SK-N-SH (cell line): ENCODE results near the gene SIGLEC10. TPM values are rescaled to one million over a fixed set of nuclear protein-coding genes. Genes with fewer than 3 reads are reported as not detected.

Experiments
- CTCF ChIA-PET: fragments of 300-600, 350-600 bp; formaldehyde crosslinking; extraction: SDS; loops from one replicate; lab custom pipeline; 2021; lab: Yijun Ruan, JAX
- POLR2A ChIA-PET: fragments of 350-600 bp; sonication (Branson Sonifier 250); formaldehyde crosslinking; extraction: SDS; loops from one replicate; lab custom pipeline; 2020; ENCODE audit warnings: antibody characterized with exemption, inconsistent platforms; lab: Yijun Ruan, JAX
- DNase-seq: peaks from one replicate; pipeline ENCODE4 v3.0.0; 2012
- H2AFZ ChIP-seq: fragments of 200-600 bp; sonication (generic); 2 replicates; pipeline ENCODE4 v1.8.1; 2016; ENCODE audit warnings: antibody characterized with exemption, mild to moderate bottlenecking, low read depth
- H3F3A ChIP-seq: fragments of 200-600 bp; sonication (generic); replicated peaks from 2 replicates; pipeline ENCODE3; 2016; ENCODE audit warnings: antibody characterized with exemption, mild to moderate bottlenecking; ENCODE audit not compliant: insufficient read depth
- H3K27ac ChIP-seq, 2 experiments: fragments of 200-500 bp in 1 of 2; fragments of 200-600 bp in 1 of 2; sonication (Bioruptor generic) in 1 of 2; sonication (generic), shearing (Covaris generic) in 1 of 2; 2 replicates each; pipeline versions ENCODE4 v1.5.1 to v1.6.1; 2014 to 2016; ENCODE audit warnings: low read depth in 2 of 2, inconsistent platforms in 1 of 2, low read length in 1 of 2, mild to moderate bottlenecking in 1 of 2, mixed read lengths in 1 of 2
- H3K27me3 ChIP-seq: fragments of 200-600 bp; sonication (generic), shearing (Covaris generic); 2 replicates; pipeline ENCODE4 v1.6.1; 2016; ENCODE audit warnings: mixed run types; ENCODE audit not compliant: insufficient read depth
- H3K36me3 ChIP-seq, 2 experiments: fragments of 200-500 bp in 1 of 2; fragments of 200-600 bp in 1 of 2; sonication (Bioruptor generic) in 1 of 2; sonication (generic) in 1 of 2; replicated peaks in 1 of 2; 2 replicates each; pipeline versions ENCODE3 to v1.5.1; 2014 to 2016; ENCODE audit warnings: low read length in 1 of 2, mild to moderate bottlenecking in 1 of 2; ENCODE audit not compliant: insufficient read depth in 2 of 2, control insufficient read depth in 1 of 2
- H3K4me1 ChIP-seq, 2 experiments: fragments of 200-500 bp in 1 of 2; fragments of 200-600 bp in 1 of 2; sonication (Bioruptor generic) in 1 of 2; sonication (generic), shearing (Covaris generic) in 1 of 2; 2 replicates each; pipeline versions ENCODE4 v1.5.1 to v1.6.1; 2014 to 2016; ENCODE audit warnings: low read depth in 1 of 2, low read length in 1 of 2, mixed run types in 1 of 2; ENCODE audit not compliant: insufficient read depth in 2 of 2, control insufficient read depth in 1 of 2
- H3K4me2 ChIP-seq: fragments of 200-600 bp; sonication (generic), shearing (Covaris generic); 2 replicates; pipeline ENCODE4 v1.6.1; 2017; ENCODE audit warnings: mixed run types
- H3K4me3 ChIP-seq, 2 experiments: fragments of 200-500 bp in 1 of 2; fragments of 200-600 bp in 1 of 2; sonication (Bioruptor generic) in 1 of 2; sonication (generic), shearing (Covaris generic) in 1 of 2; 2 replicates each; pipeline versions ENCODE4 v1.5.1 to v1.8.1; 2014 to 2016; ENCODE audit warnings: low read depth in 2 of 2, inconsistent platforms in 1 of 2, low read length in 1 of 2, mild to moderate bottlenecking in 1 of 2, mixed read lengths in 1 of 2, moderate library complexity in 1 of 2
- H3K79me2 ChIP-seq: fragments of 200-600 bp; sonication (generic); 2 replicates; pipeline ENCODE4 v1.8.1; 2017; ENCODE audit warnings: mild to moderate bottlenecking; ENCODE audit not compliant: insufficient read depth
- H3K9ac ChIP-seq: fragments of 200-600 bp; sonication (generic); 2 replicates; pipeline ENCODE4 v1.6.1; 2017; ENCODE audit warnings: mixed run types
- H3K9me2 ChIP-seq: fragments of 200-600 bp; sonication (generic); 2 replicates; pipeline ENCODE4 v1.6.1; 2017; ENCODE audit warnings: mixed run types
- H3K9me3 ChIP-seq: fragments of 200-600 bp; sonication (generic); 2 replicates; pipeline ENCODE4 v1.6.1; 2017; ENCODE audit warnings: mixed run types, mild to moderate bottlenecking, moderate library complexity
- H4K20me1 ChIP-seq: fragments of 200-600 bp; sonication (generic); 2 replicates; pipeline ENCODE4 v1.6.1; 2017; ENCODE audit warnings: mild to moderate bottlenecking, mixed run types; ENCODE audit not compliant: insufficient read depth
- CHD2 ChIP-seq: fragments of 150-350 bp; IDR thresholded peaks from 2 replicates; pipeline ENCODE4 v1.6.1; 2018; ENCODE audit warnings: low read length; ENCODE audit not compliant: partially characterized antibody
- ELF1 ChIP-seq: IDR thresholded peaks from 2 replicates; pipeline ENCODE4 v1.4.0; 2012
- EP300 ChIP-seq, 2 experiments: IDR thresholded peaks; 2 replicates each; pipeline versions ENCODE4 v1.4.0 to v1.6.1; 2012; ENCODE audit warnings: borderline replicate concordance in 1 of 2, low read depth in 1 of 2, low read length in 1 of 2
- FOSL2 ChIP-seq: IDR thresholded peaks from 2 replicates; pipeline ENCODE4 v1.4.0; 2012; ENCODE audit warnings: low read depth, mild to moderate bottlenecking, moderate library complexity, borderline replicate concordance
- FOXJ3 ChIP-seq: sonication (generic); formaldehyde crosslinking; IDR thresholded peaks from 2 replicates; pipeline ENCODE4 v1.5.1; 2020; ENCODE audit warnings: mild to moderate bottlenecking, missing genetic modification reagents
- FOXM1 ChIP-seq: IDR thresholded peaks from 2 replicates; pipeline ENCODE4 v1.4.0; 2012; ENCODE audit warnings: low read depth, mild to moderate bottlenecking
- GATA2 ChIP-seq: sonication (generic); formaldehyde crosslinking; IDR thresholded peaks from 2 replicates; pipeline ENCODE4 v1.5.0; 2020; ENCODE audit warnings: mild to moderate bottlenecking, missing genetic modification reagents
- JUND ChIP-seq: IDR thresholded peaks from 2 replicates; pipeline ENCODE4 v1.4.0; 2012
- MEF2A ChIP-seq: IDR thresholded peaks from 2 replicates; pipeline ENCODE4 v1.4.0; 2012; ENCODE audit warnings: low read depth, borderline replicate concordance
- MXI1 ChIP-seq: IDR thresholded peaks from 2 replicates; pipeline ENCODE4 v1.6.1; 2012; ENCODE audit warnings: mild to moderate bottlenecking, low read depth, low read length, improper control_type of control experiment
- NFIC ChIP-seq: IDR thresholded peaks from 2 replicates; pipeline ENCODE4 v1.4.0; 2012; ENCODE audit warnings: borderline replicate concordance
- NRF1 ChIP-seq: IDR thresholded peaks from 2 replicates; pipeline ENCODE4 v1.6.1; 2012; ENCODE audit warnings: low read depth, mild to moderate bottlenecking, low read length
- RCOR1 ChIP-seq: fragments of 150-350 bp; IDR thresholded peaks from 2 replicates; pipeline ENCODE4 v1.6.1; 2017; ENCODE audit warnings: antibody characterized with exemption, low read length
- RFX5 ChIP-seq: IDR thresholded peaks from 2 replicates; pipeline ENCODE4 v1.6.1; 2012; ENCODE audit warnings: mild to moderate bottlenecking, improper control_type of control experiment, low read length
- RXRA ChIP-seq: IDR thresholded peaks from 2 replicates; pipeline ENCODE4 v1.4.0; 2012; ENCODE audit warnings: low read depth, mild to moderate bottlenecking, borderline replicate concordance
- SIN3A ChIP-seq: IDR thresholded peaks from 2 replicates; pipeline ENCODE4 v1.6.1; 2012; ENCODE audit warnings: low read depth, mild to moderate bottlenecking, low read length, moderate library complexity, borderline replicate concordance
- TAF1 ChIP-seq: IDR thresholded peaks from 2 replicates; pipeline ENCODE4 v1.6.1; 2012; ENCODE audit warnings: low read depth, mild to moderate bottlenecking, low read length, moderate library complexity, borderline replicate concordance
- TEAD4 ChIP-seq: IDR thresholded peaks from 2 replicates; pipeline ENCODE4 v1.4.0; 2012; ENCODE audit warnings: mild to moderate bottlenecking, borderline replicate concordance; ENCODE audit not compliant: insufficient read depth
- USF1 ChIP-seq: IDR thresholded peaks from 2 replicates; pipeline ENCODE4 v1.4.0; 2012; ENCODE audit warnings: low read depth, borderline replicate concordance
- YY1 ChIP-seq: IDR thresholded peaks from 2 replicates; pipeline ENCODE4 v1.4.0; 2012; ENCODE audit warnings: low read depth, mild to moderate bottlenecking
- WGBS: methylation state at CpG from one replicate; pipeline ENCODE4 v1.1.6; 2017; ENCODE audit warnings: low lambda C conversion rate; 5-methylcytosine and 5-hydroxymethylcytosine counted together
- polyA plus RNA-seq, 3 experiments: library from polyadenylated mRNA; depleted of rRNA; stranded (reverse); fragments of >200 nt; gene quantifications; 2 replicates each; pipeline ENCODE4 v1.2.3, GENCODE V29; 2012
- TF ChIP-seq, protein P1 (sequence below): fragments of 200-600 bp; sonication (generic); IDR thresholded peaks from 2 replicates; pipeline ENCODE4 v1.6.1; 2017; ENCODE audit warnings: antibody characterized with exemption, mild to moderate bottlenecking, moderate library complexity
- TF ChIP-seq, protein P2 (sequence below): IDR thresholded peaks from 2 replicates; pipeline ENCODE4 v1.6.1; 2012; ENCODE audit warnings: mild to moderate bottlenecking, low read depth, low read length, moderate library complexity
- TF ChIP-seq, protein P3 (sequence below): IDR thresholded peaks from 2 replicates; pipeline ENCODE4 v1.4.0; 2012; ENCODE audit warnings: low read depth
- TF ChIP-seq, protein P4 (sequence below): IDR thresholded peaks from 2 replicates; pipeline ENCODE4 v1.4.0; 2012; ENCODE audit warnings: low read depth, borderline replicate concordance

Gene SIGLEC10
- polyA plus RNA-seq, 1 of the 3 experiments (the other 2 are of a cell fraction): not detected

- H3K4me1 ChIP-seq: peaks cover 8 to 9% of the 10 kb centered on the region in 2 experiments; a peak in 1 of 4 replicates
- H3K9me2 ChIP-seq: no peaks in the 10 kb centered on the region
- no peaks in the 10 kb centered on the region for H3K36me3 ChIP-seq
- H3K9ac ChIP-seq: peak overlapping the region; percentile 72; the same call in 1 of the 2 replicates
- H3K4me3 ChIP-seq: peak overlapping the region; percentile 54 to 62
- peak overlapping the region; percentile 97 for H2AFZ ChIP-seq
- DNase-seq: peak; percentile 92
- CTCF ChIA-PET: interaction anchor here (0.7 to 2.5 kb wide), 9 partner anchors 9 to 120 kb away, joined by 3 to 7 read pairs (median 3); partner anchors contain the start of gene SIGLEC10
- 3% methylated on average over 29 of the region's 45 CpGs for WGBS
- no peaks in the 10 kb centered on the region for H3K79me2 ChIP-seq
- no peaks in the 10 kb centered on the region for H3F3A ChIP-seq
- H4K20me1 ChIP-seq: no peaks in the 10 kb centered on the region
- H3K27me3 ChIP-seq: no peaks in the 10 kb centered on the region
- no peaks in the 10 kb centered on the region for H3K9me3 ChIP-seq
- H3K27ac ChIP-seq: peak overlapping the region; percentile 59 to 84
- POLR2A ChIA-PET: interaction anchor here (1.8 kb wide), 1 partner anchor 27 kb away, joined by 4 read pairs; no protein-coding TSS in a partner anchor
- H3K4me2 ChIP-seq: peak overlapping the region; percentile 90
- TF ChIP-seq CHD2 (peak; percentile 94), RFX5 (0 out of 2 replicates have a peak, but pooled peaks have one; percentile 40), ELF1 (peak; percentile 75), TEAD4 (no peak), MXI1 (peak; percentile 68; the same call in 1 of the 2 replicates), FOSL2 (no peak), NRF1 (peak; percentile 55), FOXM1 (peak; percentile 50; the same call in 1 of the 2 replicates), RCOR1 (no peak), FOXJ3 (CRISPR knock-in tag) (no peak), MEF2A (no peak), GATA2 (CRISPR knock-in tag) (no peak), EP300 (IDR thresholded peaks at IDR 0.05; ENCODE audit: borderline replicate concordance in 1 of 2, low read depth in 1 of 2, low read length in 1 of 2) (no peak), SIN3A (no peak), TAF1 (peak; percentile 35; the same call in 1 of the 2 replicates), YY1 (no peak), JUND (no peak), RXRA (no peak), USF1 (no peak), NFIC (no peak)
- TF ChIP-seq, protein P1, sequence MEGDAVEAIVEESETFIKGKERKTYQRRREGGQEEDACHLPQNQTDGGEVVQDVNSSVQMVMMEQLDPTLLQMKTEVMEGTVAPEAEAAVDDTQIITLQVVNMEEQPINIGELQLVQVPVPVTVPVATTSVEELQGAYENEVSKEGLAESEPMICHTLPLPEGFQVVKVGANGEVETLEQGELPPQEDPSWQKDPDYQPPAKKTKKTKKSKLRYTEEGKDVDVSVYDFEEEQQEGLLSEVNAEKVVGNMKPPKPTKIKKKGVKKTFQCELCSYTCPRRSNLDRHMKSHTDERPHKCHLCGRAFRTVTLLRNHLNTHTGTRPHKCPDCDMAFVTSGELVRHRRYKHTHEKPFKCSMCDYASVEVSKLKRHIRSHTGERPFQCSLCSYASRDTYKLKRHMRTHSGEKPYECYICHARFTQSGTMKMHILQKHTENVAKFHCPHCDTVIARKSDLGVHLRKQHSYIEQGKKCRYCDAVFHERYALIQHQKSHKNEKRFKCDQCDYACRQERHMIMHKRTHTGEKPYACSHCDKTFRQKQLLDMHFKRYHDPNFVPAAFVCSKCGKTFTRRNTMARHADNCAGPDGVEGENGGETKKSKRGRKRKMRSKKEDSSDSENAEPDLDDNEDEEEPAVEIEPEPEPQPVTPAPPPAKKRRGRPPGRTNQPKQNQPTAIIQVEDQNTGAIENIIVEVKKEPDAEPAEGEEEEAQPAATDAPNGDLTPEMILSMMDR: peak; percentile 28
- TF ChIP-seq, protein P2, sequence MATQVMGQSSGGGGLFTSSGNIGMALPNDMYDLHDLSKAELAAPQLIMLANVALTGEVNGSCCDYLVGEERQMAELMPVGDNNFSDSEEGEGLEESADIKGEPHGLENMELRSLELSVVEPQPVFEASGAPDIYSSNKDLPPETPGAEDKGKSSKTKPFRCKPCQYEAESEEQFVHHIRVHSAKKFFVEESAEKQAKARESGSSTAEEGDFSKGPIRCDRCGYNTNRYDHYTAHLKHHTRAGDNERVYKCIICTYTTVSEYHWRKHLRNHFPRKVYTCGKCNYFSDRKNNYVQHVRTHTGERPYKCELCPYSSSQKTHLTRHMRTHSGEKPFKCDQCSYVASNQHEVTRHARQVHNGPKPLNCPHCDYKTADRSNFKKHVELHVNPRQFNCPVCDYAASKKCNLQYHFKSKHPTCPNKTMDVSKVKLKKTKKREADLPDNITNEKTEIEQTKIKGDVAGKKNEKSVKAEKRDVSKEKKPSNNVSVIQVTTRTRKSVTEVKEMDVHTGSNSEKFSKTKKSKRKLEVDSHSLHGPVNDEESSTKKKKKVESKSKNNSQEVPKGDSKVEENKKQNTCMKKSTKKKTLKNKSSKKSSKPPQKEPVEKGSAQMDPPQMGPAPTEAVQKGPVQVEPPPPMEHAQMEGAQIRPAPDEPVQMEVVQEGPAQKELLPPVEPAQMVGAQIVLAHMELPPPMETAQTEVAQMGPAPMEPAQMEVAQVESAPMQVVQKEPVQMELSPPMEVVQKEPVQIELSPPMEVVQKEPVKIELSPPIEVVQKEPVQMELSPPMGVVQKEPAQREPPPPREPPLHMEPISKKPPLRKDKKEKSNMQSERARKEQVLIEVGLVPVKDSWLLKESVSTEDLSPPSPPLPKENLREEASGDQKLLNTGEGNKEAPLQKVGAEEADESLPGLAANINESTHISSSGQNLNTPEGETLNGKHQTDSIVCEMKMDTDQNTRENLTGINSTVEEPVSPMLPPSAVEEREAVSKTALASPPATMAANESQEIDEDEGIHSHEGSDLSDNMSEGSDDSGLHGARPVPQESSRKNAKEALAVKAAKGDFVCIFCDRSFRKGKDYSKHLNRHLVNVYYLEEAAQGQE: no peak
- TF ChIP-seq, protein P3, sequence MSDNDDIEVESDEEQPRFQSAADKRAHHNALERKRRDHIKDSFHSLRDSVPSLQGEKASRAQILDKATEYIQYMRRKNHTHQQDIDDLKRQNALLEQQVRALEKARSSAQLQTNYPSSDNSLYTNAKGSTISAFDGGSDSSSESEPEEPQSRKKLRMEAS: peak; percentile 97
- TF ChIP-seq, protein P4, sequence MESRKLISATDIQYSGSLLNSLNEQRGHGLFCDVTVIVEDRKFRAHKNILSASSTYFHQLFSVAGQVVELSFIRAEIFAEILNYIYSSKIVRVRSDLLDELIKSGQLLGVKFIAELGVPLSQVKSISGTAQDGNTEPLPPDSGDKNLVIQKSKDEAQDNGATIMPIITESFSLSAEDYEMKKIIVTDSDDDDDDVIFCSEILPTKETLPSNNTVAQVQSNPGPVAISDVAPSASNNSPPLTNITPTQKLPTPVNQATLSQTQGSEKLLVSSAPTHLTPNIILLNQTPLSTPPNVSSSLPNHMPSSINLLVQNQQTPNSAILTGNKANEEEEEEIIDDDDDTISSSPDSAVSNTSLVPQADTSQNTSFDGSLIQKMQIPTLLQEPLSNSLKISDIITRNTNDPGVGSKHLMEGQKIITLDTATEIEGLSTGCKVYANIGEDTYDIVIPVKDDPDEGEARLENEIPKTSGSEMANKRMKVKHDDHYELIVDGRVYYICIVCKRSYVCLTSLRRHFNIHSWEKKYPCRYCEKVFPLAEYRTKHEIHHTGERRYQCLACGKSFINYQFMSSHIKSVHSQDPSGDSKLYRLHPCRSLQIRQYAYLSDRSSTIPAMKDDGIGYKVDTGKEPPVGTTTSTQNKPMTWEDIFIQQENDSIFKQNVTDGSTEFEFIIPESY: peak; percentile 90
Measured at GRCh38 chr19:51394050-51394836, 23.2 kb downstream of the SIGLEC10 start.
